Keratinocyte (primary cell): ENCODE data around the gene KLHL42.

Experiments
- EZH2 ChIP-seq: IDR thresholded peaks from one replicate; pipeline ENCODE4 v1.6.1; 2012; ENCODE audit warnings: inconsistent platforms, mild to moderate bottlenecking, low read length, moderate library complexity
- TF ChIP-seq, protein P1 (sequence below), 3 experiments: IDR thresholded peaks in 1 of 3; conservative IDR thresholded peaks in 1 of 3; optimal IDR thresholded peaks in 1 of 3; 2 replicates in 2 of 3; 3 replicates in 1 of 3; pipeline versions ENCODE3 to v1.5.1; 2011; ENCODE audit warnings: low read length in 3 of 3, mild to moderate bottlenecking in 3 of 3, moderate library complexity in 2 of 3, control low read depth in 1 of 3, inconsistent platforms in 1 of 3; ENCODE audit not compliant: insufficient read depth in 2 of 3; ENCODE audit errors: extremely low read depth in 1 of 3

DNA sequence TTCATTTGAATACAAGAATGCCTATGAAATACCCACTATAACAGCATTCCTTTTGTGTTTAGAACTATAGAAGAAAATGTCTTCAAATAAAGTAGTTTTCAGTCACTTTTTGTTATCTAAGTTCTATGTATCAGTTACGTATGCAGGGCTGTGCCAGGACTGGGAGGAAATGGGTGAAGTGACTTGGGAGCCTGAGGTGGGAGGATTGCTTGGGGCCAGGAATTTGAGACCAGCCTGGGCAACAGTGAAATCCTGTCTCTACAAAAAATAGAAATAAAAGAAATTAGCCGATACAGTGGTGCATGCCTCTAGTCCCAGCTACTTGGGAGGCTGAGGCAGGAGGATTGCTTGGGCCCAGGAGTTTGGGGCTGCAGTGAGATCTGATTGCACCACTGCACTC is 22.9 kb downstream of the KLHL42 start:
- TF ChIP-seq, protein P1, sequence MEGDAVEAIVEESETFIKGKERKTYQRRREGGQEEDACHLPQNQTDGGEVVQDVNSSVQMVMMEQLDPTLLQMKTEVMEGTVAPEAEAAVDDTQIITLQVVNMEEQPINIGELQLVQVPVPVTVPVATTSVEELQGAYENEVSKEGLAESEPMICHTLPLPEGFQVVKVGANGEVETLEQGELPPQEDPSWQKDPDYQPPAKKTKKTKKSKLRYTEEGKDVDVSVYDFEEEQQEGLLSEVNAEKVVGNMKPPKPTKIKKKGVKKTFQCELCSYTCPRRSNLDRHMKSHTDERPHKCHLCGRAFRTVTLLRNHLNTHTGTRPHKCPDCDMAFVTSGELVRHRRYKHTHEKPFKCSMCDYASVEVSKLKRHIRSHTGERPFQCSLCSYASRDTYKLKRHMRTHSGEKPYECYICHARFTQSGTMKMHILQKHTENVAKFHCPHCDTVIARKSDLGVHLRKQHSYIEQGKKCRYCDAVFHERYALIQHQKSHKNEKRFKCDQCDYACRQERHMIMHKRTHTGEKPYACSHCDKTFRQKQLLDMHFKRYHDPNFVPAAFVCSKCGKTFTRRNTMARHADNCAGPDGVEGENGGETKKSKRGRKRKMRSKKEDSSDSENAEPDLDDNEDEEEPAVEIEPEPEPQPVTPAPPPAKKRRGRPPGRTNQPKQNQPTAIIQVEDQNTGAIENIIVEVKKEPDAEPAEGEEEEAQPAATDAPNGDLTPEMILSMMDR (optimal IDR thresholded peaks at IDR 0.05 in 1 of 3, IDR thresholded peaks at IDR 0.05 in 1 of 3, conservative IDR thresholded peaks at IDR 0.05 in 1 of 3; ENCODE audit: extremely low read depth in 1 of 3, insufficient read depth in 2 of 3, low read length in 3 of 3), result no peak
- no peak for TF ChIP-seq EZH2
